Inflammatory macrophage treated with lipopolysaccharide for 1 hour (primary cell): ENCODE data around the gene RIPOR2.

Source experiments
- DNase-seq, 2 donors: peaks; one replicate each; pipeline ENCODE4 v3.0.0-alpha.2; 2020 to 2022

RIPOR2 gene, protein sequence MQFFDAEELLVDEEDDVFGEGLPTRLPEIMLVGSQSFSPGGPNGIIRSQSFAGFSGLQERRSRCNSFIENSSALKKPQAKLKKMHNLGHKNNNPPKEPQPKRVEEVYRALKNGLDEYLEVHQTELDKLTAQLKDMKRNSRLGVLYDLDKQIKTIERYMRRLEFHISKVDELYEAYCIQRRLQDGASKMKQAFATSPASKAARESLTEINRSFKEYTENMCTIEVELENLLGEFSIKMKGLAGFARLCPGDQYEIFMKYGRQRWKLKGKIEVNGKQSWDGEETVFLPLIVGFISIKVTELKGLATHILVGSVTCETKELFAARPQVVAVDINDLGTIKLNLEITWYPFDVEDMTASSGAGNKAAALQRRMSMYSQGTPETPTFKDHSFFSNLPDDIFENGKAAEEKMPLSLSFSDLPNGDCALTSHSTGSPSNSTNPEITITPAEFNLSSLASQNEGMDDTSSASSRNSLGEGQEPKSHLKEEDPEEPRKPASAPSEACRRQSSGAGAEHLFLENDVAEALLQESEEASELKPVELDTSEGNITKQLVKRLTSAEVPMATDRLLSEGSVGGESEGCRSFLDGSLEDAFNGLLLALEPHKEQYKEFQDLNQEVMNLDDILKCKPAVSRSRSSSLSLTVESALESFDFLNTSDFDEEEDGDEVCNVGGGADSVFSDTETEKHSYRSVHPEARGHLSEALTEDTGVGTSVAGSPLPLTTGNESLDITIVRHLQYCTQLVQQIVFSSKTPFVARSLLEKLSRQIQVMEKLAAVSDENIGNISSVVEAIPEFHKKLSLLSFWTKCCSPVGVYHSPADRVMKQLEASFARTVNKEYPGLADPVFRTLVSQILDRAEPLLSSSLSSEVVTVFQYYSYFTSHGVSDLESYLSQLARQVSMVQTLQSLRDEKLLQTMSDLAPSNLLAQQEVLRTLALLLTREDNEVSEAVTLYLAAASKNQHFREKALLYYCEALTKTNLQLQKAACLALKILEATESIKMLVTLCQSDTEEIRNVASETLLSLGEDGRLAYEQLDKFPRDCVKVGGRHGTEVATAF

GRCh38 chr6:24935366-24936152 lies at the start of gene RIPOR2:
Gene RIPOR2, minus strand, starts transcription at chr6:24935960. Its CDS starts 62 bp downstream, at chr6:24935898.
- DNase-seq = peak; percentile 82 to 84

GRCh38 chr6:24985323-24985722 lies 49.6 kb upstream of the RIPOR2 start:
- no peak for DNase-seq

DNA sequence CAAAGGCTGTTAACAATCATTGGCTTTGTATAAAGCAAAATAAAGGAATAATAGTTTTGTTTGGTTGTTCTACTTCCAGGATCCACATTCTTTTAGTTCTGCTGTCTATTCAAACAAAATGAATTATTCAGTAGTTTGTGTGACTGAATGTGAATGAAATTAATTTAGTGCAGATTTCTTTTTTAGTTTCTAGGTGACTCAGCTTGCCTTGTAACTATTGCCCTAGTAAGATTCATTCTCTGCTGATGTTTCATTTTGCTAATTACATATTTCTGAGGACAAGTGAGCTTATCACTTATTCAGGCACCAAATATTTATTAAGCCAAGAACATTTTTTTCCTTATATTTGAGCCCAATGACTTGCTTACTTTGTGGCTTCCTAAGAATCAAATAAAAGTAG lies 46.5 kb upstream of the RIPOR2 start:
- no peak for DNase-seq

- no peak for DNase-seq
Observed at GRCh38 chr6:24981386-24981760, 45.6 kb upstream of the RIPOR2 start.

GRCh38 chr6:24980507-24981385 lies 45.0 kb upstream of the RIPOR2 start:
- no peak for DNase-seq

- DNase-seq = no peak
Observed at GRCh38 chr6:24979176-24979575, 43.4 kb upstream of the RIPOR2 start.

DNA sequence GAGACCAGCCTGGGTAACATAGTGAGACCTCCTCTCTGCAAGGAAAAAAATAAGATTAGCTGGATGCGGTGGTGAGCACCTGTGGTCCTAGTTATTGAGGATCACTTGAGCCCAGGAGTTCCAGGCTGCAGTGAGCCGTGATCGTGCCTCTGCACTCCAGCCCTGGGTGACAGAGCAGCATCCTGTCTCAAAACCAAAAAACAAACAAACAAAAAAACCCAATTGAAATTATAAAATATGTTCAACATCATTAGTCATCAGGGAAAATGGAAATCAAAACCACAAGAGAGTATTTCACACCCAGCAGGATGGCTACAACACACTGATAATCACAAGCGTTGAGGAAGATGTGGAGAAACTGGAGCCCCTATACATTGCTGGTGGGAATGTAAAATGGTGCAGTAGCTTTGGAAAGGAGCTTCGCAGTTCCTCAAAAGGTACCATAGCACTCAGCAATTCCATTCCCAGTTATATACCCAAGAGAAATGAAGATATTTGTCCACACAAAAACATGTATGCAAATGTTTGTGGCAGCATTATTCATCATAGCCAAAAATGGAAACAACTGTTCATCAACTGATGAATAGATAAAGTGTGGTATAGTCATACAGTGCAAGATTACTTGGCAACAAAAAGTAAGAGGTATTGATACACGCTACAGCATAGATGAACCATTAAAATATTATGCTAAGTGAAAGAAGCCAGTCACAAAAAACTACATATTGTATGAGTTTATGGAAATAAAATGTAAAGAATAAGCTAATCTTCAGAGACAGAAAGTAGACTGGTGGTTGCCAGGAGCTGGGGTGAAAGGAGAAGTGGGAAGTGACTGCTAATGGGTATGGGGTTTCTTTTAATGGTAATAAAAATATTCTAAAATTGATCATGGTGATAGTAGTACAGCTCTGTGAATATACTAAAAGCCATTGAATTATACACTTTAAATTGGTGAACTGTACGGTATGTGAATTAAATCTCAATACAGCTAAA lies 38.7 kb upstream of the RIPOR2 start:
- no peak for DNase-seq

- DNase-seq = no peak
Observed at GRCh38 chr6:24972311-24972958, 36.7 kb upstream of the RIPOR2 start.

- DNase-seq = no peak
Observed at GRCh38 chr6:24971067-24971466, 35.3 kb upstream of the RIPOR2 start.

DNA sequence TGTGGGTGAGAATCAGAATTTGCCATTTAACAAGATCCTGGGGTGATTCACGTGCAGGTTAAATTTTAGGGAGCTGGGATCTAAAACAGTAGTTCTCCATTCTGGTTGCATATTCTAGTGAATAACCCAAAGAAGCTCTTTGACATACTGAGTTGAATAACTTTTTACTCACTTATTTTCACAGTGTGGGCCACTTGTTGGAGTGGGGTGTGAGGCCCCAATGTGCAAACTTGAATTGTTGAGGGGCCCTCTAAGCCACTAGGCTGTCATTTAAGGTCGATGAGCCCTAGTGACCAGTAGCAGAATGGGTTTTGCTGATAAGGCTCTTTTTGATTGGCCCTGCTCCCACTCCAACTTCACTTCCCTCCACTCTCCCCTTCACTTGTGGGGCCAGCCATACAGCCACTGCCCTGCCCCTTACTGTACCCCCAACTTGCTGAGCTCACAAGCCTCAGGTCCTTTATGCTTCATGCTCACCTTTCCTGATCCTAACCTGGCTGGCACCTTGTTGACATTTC lies 33.6 kb upstream of the RIPOR2 start:
- DNase-seq = no peak

GRCh38 chr6:24968783-24969182 lies 33.0 kb upstream of the RIPOR2 start:
- DNase-seq = no peak

- no peak for DNase-seq
Observed at GRCh38 chr6:24967211-24967610, 31.5 kb upstream of the RIPOR2 start.

DNA sequence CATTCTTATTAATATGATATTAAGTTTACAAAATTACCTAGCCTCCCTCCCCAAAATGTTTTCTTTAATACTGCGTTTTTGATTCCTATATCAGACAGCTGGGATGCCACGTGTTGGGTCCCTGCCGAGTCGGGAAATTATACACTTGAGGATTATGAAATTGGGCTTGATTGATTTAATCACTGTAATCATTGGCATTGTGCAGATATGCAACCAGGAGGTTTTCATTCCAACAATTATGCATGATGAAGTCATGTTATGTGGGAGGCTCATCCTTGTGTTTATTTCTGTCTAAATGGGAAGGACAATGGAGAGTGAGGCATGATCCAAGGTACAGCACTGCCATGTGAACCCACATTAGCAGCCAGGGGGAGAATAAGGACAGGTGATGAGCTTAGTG lies 30.6 kb upstream of the RIPOR2 start:
- no peak for DNase-seq

DNA sequence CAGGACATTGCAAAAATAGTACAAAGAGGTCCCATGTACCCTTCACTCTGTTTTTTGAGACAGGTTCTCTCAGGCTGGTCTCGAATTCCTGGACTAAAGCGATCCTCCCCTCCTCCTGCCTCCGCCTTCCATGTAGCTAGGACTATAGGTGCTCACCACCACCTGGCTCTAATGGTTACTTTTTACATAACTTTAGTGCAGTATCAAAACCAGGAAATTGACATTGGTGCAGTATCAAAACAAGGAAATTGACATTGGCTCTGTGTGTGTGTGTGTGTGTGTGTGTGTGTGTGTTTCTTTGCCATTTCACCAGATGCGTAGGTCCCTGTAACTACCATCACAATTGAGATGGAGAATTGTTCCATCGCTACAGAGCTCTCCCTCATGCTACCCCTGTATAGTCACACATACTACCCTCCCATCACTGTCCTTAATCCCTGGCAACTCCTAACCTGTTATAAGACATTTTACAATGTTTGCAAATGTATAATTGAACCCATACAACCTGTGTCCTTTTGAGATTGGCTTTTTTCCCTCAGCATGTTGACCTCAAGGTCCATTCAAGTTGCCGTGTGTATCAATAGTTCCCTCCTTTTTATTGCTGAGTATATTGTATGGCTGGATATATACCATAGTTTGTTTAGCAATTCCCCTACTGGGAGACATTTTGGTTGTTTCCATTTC lies 28.3 kb upstream of the RIPOR2 start:
- DNase-seq = no peak

- no peak for DNase-seq
Observed at GRCh38 chr6:24963339-24963738, 27.6 kb upstream of the RIPOR2 start.

GRCh38 chr6:24961852-24962251 lies 26.1 kb upstream of the RIPOR2 start:
- no peak for DNase-seq

GRCh38 chr6:24960991-24961475 lies 25.3 kb upstream of the RIPOR2 start:
- no peak for DNase-seq

DNA sequence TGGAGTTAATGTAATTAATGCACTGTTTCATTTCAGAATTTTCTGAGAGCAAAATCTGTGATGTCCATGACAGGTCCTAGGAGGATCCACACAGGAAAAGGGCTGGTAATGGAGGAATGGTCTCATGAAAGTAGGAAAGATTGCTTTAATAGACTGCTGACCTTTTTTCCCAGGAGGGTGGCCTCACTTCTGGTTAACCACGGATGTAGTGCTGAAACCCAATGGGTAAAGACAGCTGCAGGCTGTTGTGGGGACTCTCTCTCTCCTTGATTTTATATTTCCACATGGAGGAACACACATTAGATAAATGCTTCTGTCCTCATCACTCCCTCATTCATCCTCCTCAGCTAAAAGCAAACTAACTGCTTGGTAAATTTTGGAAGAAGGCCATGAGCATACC lies 23.6 kb upstream of the RIPOR2 start:
- DNase-seq = no peak

DNA sequence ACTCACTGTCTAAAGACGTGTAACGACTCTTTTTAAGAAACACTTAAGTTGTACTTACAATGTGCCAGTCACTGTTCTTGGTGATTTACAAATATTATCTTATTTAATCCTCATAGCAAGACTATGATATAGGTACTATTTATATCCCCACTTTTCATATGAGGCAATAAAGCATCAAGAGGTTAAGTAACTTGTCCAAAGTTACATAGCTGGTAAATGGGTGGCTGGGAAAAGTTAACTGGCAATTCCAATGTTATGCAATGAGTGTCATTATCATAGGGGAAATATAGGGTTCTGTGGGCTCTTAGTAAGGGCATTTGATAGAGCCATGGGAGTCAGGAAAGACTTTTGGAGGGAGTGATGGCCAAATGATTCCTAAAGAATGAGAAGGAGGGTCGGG lies 21.4 kb upstream of the RIPOR2 start:
- peak; percentile 91 to 92 for DNase-seq
